B cell (primary cell): ENCODE measurements around the gene PRKACB. TPM values are rescaled to one million over a fixed set of nuclear protein-coding genes. Genes with fewer than 3 reads are reported as not detected.

ENCODE experiments used
- ATAC-seq: fragments of 200-7000 bp; cut with Tn5 transposase; one replicate; pipeline ENCODE4 v1.10.0; 2021; ENCODE audit warnings: low read depth, mild to moderate bottlenecking, moderate number of reproducible peaks, moderate library complexity
- CTCF ChIA-PET: fragments of 350-600 bp; sonication (Branson Sonifier 250); formaldehyde crosslinking; loops from one replicate; lab custom pipeline; 2021; ENCODE audit warnings: antibody characterized with exemption, inconsistent platforms; lab: Charles Lee
- POLR2A ChIA-PET: fragments of 350-600 bp; sonication (Branson Sonifier 250); formaldehyde crosslinking; loops from one replicate; lab custom pipeline; 2021; ENCODE audit warnings: antibody characterized with exemption; lab: Charles Lee
- DNase-seq: peaks from one replicate; pipeline ENCODE4 v3.0.0; 2013
- H2AFZ ChIP-seq: 2 replicates; pipeline ENCODE4 v1.6.1; 2012; ENCODE audit warnings: mild to moderate bottlenecking, low read depth, low read length; ENCODE audit not compliant: insufficient read depth, poor library complexity, severe bottlenecking
- H3K27ac ChIP-seq, 2 donors: 1 replicate in 1 of 2; 2 replicates in 1 of 2; pipeline ENCODE4 v1.5.1; 2012 to 2013; ENCODE audit warnings: low read length in 2 of 2, mild to moderate bottlenecking in 2 of 2, moderate library complexity in 1 of 2
- H3K27me3 ChIP-seq, 4 experiments: fragments of 200-600 bp in 1 of 4; sonication (generic) in 1 of 4; replicated peaks in 1 of 4; 1 replicate in 2 of 4; 2 replicates in 2 of 4; pipeline versions ENCODE4 v1.6.1 to v1.7.0; 2013 to 2016; ENCODE audit warnings: low read length in 3 of 4, mild to moderate bottlenecking in 2 of 4, mixed read lengths in 1 of 4, moderate library complexity in 1 of 4; ENCODE audit not compliant: insufficient read depth in 4 of 4, control insufficient read depth in 3 of 4; ENCODE audit errors: control extremely low read depth in 1 of 4
- H3K36me3 ChIP-seq, 2 experiments: replicated peaks in 1 of 2; 1 replicate in 1 of 2; 2 replicates in 1 of 2; pipeline versions ENCODE4 v1.6.1 to v1.7.1; 2013; ENCODE audit warnings: low read length in 1 of 2; ENCODE audit not compliant: insufficient read depth in 2 of 2, control insufficient read depth in 1 of 2; ENCODE audit errors: control extremely low read depth in 1 of 2, extremely low read depth in 1 of 2
- H3K4me1 ChIP-seq, 2 donors: fragments of 200-600 bp in 1 of 2; sonication (generic) in 1 of 2; 1 replicate in 1 of 2; 2 replicates in 1 of 2; pipeline versions ENCODE4 v1.5.1 to v1.6.1; 2013 to 2017; ENCODE audit warnings: low read length in 2 of 2; ENCODE audit not compliant: control insufficient read depth in 2 of 2, insufficient read depth in 2 of 2
- H3K4me2 ChIP-seq: replicated peaks from 2 replicates; pipeline ENCODE3; 2012; ENCODE audit warnings: mild to moderate bottlenecking, low read depth, low read length; ENCODE audit not compliant: poor library complexity, severe bottlenecking
- H3K4me3 ChIP-seq, 5 experiments: fragments of 200-600 bp in 1 of 5; sonication (generic) in 1 of 5; 1 replicate in 3 of 5; 2 replicates in 2 of 5; pipeline versions ENCODE4 v1.5.1 to v1.7.0; 2011 to 2016; ENCODE audit warnings: low read length in 4 of 5, mild to moderate bottlenecking in 4 of 5, low read depth in 2 of 5, control low read depth in 1 of 5, moderate library complexity in 1 of 5; ENCODE audit not compliant: insufficient read depth in 1 of 5; ENCODE audit errors: control extremely low read depth in 1 of 5, extremely low read depth in 1 of 5
- H3K79me2 ChIP-seq: fragments of 200-600 bp; sonication (generic); one replicate; pipeline ENCODE4 v1.6.0; 2016; ENCODE audit warnings: low read length; ENCODE audit not compliant: control insufficient read depth, insufficient read depth
- H3K9ac ChIP-seq: fragments of 200-600 bp; sonication (generic); 2 replicates; pipeline ENCODE4 v1.6.1; 2017; ENCODE audit warnings: mild to moderate bottlenecking, low read length, moderate library complexity
- H3K9me3 ChIP-seq, 3 donors: one replicate each; pipeline versions ENCODE4 v1.6.1 to v1.7.1; 2013; ENCODE audit warnings: low read length in 2 of 3; ENCODE audit not compliant: control insufficient read depth in 2 of 3, insufficient read depth in 1 of 3; ENCODE audit errors: control extremely low read depth in 1 of 3
- H4K20me1 ChIP-seq: 2 replicates; pipeline ENCODE4 v1.6.0; 2012; ENCODE audit warnings: mild to moderate bottlenecking, low read length; ENCODE audit not compliant: insufficient read depth, control insufficient read depth, poor library complexity, severe bottlenecking
- H3K27ac Mint-ChIP-seq: one replicate; pipeline ENCODE4 v1.8.0; 2021; ENCODE audit warnings: mixed read lengths
- H3K27me3 Mint-ChIP-seq: one replicate; pipeline ENCODE4 v1.8.0; 2021; ENCODE audit warnings: mixed read lengths
- H3K4me1 Mint-ChIP-seq: one replicate; pipeline ENCODE4 v1.8.0; 2021; ENCODE audit warnings: mixed read lengths
- H3K4me3 Mint-ChIP-seq: one replicate; pipeline ENCODE4 v1.8.0; 2021; ENCODE audit warnings: mixed read lengths
- H3K9me3 Mint-ChIP-seq: one replicate; pipeline ENCODE4 v1.8.0; 2022; ENCODE audit warnings: mixed read lengths; ENCODE audit not compliant: insufficient read depth
- EZH2 ChIP-seq: IDR thresholded peaks from 2 replicates; pipeline ENCODE4 v1.6.1; 2012; ENCODE audit warnings: borderline replicate concordance, low read depth, mild to moderate bottlenecking, moderate library complexity, low read length; ENCODE audit not compliant: insufficient read depth, poor library complexity, severe bottlenecking
- WGBS: methylation state at CpG from one replicate; pipeline ENCODE4 v1.1.5; 2013; ENCODE audit warnings: missing lambda C conversion rate; ENCODE audit not compliant: insufficient coverage; 5-methylcytosine and 5-hydroxymethylcytosine counted together
- intact Hi-C: fragments of 100-400 bp; cut with micrococcal nuclease; formaldehyde crosslinking; loops from one replicate; pipeline ENCODE4 v1.10.0; 2022
- polyA plus RNA-seq: library from polyadenylated mRNA; depleted of rRNA; stranded (reverse); fragments of >200 nt; gene quantifications from 2 replicates; pipeline ENCODE4 v1.2.3, GENCODE V29; 2012
- total RNA-seq, 2 donors: library from RNA; stranded (reverse); fragments of 120-200 nt in 1 of 2; gene quantifications; 1 replicate in 1 of 2; 2 replicates in 1 of 2; pipeline versions ENCODE4 v1.2.3 to v1.2.4, GENCODE V29; 2013 to 2022
- TF ChIP-seq, protein P1 (sequence below): fragments of 200-600 bp; IDR thresholded peaks from one replicate; pipeline ENCODE4 v1.8.0; 2022; ENCODE audit warnings: antibody characterized with exemption, mild to moderate bottlenecking

The PRKACB gene
- total and polyA plus RNA-seq, 2 donors (not counting 1 experiment from before 2014, with no cell fraction given), result 14.9 to 53.9 TPM

DNA sequence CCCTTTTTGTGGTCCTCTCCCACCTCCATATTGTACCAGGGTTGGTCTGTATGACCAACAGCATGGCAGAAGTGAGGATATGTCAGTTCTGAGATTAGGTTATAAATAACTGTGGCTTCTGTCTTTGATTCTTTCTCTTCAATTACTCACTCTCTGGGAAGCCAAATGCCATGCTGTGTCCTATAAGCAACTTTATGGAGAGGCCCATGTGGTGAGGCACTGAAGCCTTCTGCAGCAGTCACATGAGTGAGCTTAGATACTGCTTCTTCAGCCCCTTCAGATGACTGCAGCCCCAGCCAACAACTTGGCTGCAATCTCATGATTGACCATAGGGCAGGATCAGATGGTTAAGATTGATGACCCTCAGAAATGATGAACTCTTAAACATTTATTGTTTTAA, 123.4 kb downstream of the PRKACB start:
- DNase-seq (no peak), ATAC-seq (no peak)
- Mint-ChIP-seq H3K27me3 (no peaks in the 10 kb centered on the region), H3K9me3 (no peaks in the 10 kb centered on the region), H3K4me3 (no peak overlapping the region), H3K4me1 (peaks cover 23% of the 10 kb centered on the region), H3K27ac (no peak overlapping the region)
- POLR2A ChIA-PET, result no interaction called here
- H3K4me3 ChIP-seq, result no peak overlapping the region
- H3K4me1 ChIP-seq, result peaks cover 16 to 17% of the 10 kb centered on the region in 2 donors
- H4K20me1 ChIP-seq, result no peaks in the 10 kb centered on the region
- CTCF ChIA-PET, result no interaction called here
- intact Hi-C loops, result no loop called here
- H2AFZ ChIP-seq, result no peak overlapping the region
- H3K36me3 ChIP-seq, result no peaks in the 10 kb centered on the region
- H3K27ac ChIP-seq, result no peak overlapping the region
- no peak overlapping the region for H3K4me2 ChIP-seq
- TF ChIP-seq, protein P1, sequence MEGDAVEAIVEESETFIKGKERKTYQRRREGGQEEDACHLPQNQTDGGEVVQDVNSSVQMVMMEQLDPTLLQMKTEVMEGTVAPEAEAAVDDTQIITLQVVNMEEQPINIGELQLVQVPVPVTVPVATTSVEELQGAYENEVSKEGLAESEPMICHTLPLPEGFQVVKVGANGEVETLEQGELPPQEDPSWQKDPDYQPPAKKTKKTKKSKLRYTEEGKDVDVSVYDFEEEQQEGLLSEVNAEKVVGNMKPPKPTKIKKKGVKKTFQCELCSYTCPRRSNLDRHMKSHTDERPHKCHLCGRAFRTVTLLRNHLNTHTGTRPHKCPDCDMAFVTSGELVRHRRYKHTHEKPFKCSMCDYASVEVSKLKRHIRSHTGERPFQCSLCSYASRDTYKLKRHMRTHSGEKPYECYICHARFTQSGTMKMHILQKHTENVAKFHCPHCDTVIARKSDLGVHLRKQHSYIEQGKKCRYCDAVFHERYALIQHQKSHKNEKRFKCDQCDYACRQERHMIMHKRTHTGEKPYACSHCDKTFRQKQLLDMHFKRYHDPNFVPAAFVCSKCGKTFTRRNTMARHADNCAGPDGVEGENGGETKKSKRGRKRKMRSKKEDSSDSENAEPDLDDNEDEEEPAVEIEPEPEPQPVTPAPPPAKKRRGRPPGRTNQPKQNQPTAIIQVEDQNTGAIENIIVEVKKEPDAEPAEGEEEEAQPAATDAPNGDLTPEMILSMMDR, result no peak
- no peak for TF ChIP-seq EZH2
- H3K79me2 ChIP-seq, result no peaks in the 10 kb centered on the region
- H3K27me3 ChIP-seq, result no peaks in the 10 kb centered on the region
- H3K9me3 ChIP-seq, result no peaks in the 10 kb centered on the region
- no peak overlapping the region for H3K9ac ChIP-seq

DNA sequence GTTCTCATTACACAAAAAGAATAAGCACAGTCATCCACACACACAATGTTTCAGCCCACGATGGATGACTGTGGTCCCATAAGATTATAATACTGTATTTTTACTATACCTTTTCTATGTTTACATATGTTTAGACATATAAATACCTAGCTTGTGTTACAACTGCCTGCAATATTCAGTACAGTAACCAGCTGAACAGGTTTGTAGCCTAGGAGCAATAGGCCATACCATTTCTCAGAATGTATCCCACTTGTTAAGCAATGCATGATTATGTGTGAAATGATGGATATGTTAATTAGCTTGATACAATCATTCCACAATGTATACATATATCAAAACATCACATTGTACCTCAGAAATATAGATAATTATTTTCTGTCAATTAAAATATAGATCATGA, 124.3 kb downstream of the PRKACB start:
- no peak overlapping the region for H3K27ac ChIP-seq
- ATAC-seq, result no peak
- no CpG with 5 or more reads among the region's 1 CpG for whole genome bisulfite sequencing
- H2AFZ ChIP-seq, result no peak overlapping the region
- H3K9ac ChIP-seq, result no peak overlapping the region
- peaks cover 20 to 21% of the 10 kb centered on the region in 2 donors for H3K4me1 ChIP-seq
- H3K4me2 ChIP-seq, result no peak overlapping the region
- no peaks in the 10 kb centered on the region for H4K20me1 ChIP-seq
- ChIA-PET CTCF (no interaction called here), POLR2A (no interaction called here)
- Mint-ChIP-seq H3K9me3 (no peaks in the 10 kb centered on the region), H3K4me3 (no peak overlapping the region), H3K27ac (no peak overlapping the region), H3K4me1 (peaks cover 30% of the 10 kb centered on the region), H3K27me3 (no peaks in the 10 kb centered on the region)
- H3K9me3 ChIP-seq, result no peaks in the 10 kb centered on the region
- no peaks in the 10 kb centered on the region for H3K27me3 ChIP-seq
- no peaks in the 10 kb centered on the region for H3K36me3 ChIP-seq
- intact Hi-C loops, result no loop called here
- H3K4me3 ChIP-seq, result no peak overlapping the region
- DNase-seq, result no peak
- no peaks in the 10 kb centered on the region for H3K79me2 ChIP-seq
- TF ChIP-seq, protein P1, result no peak
- no peak for TF ChIP-seq EZH2
